HG02852 (cell line): ENCODE results near the gene MBLAC2.
A peak's percentile ranks its signal among the peaks of the same experiment; 100 is the strongest.

Experiments
- ATAC-seq: cut with Tn5 transposase; IDR thresholded peaks from one replicate; pipeline ENCODE4 v1.9.1; 2021; ENCODE audit warnings: mild to moderate bottlenecking, moderate library complexity; ENCODE audit not compliant: unreplicated experiment

Gene MBLAC2

GRCh38 chr5:90472783-90473395 lies 1.7 kb downstream of the MBLAC2 start:
- peak; percentile 5 for ATAC-seq

- no peak for ATAC-seq
Measured at GRCh38 chr5:90461288-90461687, 13.3 kb downstream of the MBLAC2 start.

DNA sequence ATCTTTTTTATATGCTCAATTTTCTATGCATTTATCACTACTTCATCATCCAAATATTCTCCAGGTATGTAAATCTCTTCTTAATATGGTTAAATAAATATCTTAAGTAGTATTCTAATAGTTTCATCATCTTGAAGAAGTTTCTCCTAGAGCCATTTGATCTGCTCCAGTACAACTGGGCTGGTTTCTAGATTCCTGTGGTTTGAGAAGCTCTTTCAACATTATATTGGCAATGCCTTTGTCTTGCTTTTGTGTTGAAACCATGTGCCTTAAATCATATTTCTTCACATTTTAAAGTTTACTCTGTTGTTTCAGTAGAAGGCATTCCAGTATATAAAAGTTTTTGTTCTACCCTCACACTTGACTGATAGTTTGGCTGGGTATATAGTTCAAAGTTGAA lies 27.6 kb downstream of the MBLAC2 start:
- ATAC-seq = no peak

DNA sequence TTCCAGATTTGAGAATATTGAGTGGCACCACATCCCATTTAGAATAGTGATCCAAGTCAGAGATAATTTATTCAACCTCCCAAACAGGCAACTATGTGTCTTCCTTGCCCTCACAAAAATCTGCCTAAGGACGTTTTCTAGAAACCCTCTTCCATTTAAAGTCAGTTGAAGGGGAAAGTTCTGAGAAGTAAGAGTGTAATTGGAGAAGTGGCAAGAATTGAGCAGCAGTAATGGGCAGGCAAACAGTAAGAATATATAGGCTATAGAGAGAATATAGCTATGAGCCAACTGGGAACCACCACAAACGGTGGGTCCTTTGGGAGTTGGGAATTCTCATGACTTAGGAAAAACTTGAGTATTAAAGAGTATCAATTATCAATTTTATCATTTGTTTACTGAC lies 33.9 kb downstream of the MBLAC2 start:
- ATAC-seq = no peak

GRCh38 chr5:90438100-90438499 lies 36.5 kb downstream of the MBLAC2 start:
- no peak for ATAC-seq

GRCh38 chr5:90437663-90438062 lies 36.9 kb downstream of the MBLAC2 start:
- no peak for ATAC-seq

- ATAC-seq = peak; percentile 73
Measured at GRCh38 chr5:90434116-90434714, 40.4 kb downstream of the MBLAC2 start.

DNA sequence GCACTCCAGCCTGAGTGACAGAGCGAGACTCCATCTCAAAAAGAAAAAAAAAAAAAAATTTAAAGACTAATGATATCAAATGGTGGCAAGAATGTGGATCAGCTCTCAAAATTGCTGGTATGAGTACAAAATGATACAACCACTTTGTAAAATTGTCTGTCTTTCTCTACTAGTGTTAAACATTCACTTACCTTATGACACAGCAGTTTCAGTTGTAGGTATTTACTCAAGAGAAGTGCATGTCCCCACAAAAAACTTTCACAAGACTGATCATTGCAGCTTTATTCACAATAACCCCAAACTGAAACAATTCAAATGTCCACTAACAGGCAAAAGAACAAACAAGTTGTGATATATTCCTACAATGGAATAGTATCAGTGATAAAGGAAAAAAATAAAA lies 50.3 kb downstream of the MBLAC2 start:
- ATAC-seq = peak; percentile 50

DNA sequence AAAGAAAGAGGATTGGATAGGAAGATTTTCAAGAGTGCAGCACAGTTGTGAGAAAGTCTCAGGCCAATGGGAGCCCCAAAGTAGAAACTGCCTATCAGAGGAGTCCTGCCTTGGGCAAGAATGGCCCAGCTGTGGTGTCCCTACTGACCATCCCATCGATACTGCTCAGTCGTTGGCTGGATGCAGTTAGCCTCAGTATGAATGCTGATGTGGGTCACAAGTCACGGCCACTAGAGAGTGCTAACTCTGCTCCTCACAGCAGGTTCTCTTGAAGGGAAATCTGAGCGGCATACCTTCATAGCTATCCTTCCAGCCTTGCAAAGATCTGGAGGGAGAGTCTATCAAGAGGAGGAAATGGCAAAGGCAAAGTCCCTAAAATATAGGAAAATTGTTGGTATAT lies 53.4 kb downstream of the MBLAC2 start:
- no peak for ATAC-seq

DNA sequence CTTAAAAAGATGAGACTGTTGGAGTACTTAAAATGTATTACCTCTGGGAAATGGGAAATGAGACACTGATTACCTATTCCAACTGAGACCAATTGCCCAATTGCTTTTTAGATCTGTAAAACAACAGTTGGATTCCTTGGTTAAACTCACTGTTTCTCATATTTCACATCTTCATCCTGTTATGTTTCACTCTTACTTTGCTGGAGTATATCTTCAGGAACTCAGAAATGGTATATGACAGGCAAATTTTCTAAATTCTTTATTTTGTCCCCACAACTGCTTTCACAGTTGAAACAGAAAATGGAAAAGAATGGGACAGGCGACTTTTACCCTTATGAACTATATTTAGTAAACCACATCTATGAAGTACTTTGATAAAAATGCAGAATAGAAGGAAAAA lies 56.4 kb downstream of the MBLAC2 start:
- ATAC-seq = no peak

DNA sequence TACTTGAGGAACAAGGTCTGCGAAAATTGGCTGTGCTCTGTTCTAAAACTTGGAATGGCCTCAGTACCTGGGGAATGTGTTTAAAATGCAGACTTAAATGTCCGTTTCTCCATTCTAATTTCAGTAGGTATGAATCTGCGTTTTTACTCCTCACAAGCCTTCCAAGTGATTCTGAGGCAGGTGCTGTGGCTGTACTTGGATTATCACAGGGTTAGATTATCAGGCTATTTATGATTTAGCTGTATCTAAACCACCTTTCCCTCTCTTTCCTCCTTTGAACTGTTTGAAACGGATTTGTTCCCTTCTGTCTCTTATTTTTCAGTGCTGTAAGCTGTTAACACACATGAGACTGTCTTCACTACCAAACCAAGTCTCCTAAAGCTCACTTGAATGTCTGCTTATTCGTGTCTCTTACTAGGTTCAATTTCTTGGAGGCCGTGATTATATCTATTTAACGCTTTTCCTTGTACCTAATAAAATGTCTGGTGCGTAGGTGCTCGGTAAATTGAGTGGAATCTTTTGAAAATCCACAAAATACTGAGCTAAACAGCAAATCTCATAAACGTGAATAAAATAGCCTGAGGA lies 64.3 kb downstream of the MBLAC2 start:
- ATAC-seq = no peak

DNA sequence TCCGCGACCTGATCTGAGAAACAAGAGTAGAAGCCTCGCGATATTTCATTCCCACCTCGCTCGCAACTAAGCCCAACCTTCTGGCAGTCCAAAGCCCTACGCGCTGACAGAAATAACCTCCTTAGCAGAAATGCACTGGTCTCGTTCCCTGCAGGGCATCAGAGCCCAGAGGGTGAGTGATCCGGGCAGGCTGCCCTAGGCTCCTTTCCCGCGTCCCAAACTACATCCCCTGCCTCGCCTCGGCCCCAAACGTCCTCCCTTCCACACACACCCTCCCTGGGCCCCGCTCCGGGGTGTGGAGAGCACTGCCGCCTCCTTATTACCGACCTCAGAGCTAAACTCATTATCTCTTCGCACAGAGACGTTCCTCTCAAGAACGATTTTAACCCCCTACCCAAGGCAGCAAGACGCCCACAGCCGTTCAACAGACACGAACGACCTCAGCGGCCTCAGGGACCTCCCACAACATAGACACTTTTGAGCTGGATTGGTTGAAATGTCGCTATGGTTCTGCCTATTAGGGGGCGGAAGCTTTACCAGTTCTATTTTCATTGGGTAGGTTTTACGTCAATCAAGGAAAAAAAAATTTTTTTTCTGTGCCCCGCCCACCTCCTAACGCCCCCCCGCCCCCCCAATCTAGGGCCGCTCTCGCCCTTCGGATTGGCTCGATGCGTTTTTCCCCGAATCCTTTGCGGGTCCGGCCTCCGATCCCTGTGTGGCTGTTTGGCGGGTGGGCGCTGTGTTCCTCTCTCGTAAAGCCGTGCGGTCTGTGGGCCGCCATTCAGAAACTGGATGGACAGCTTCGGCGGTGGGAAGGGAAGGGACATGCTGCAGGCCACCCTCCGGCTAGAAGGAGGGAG lies 65.0 kb downstream of the MBLAC2 start, which contains the start of gene CETN3:
Gene CETN3, minus strand, starts transcription at position 439 of the 860 bp plus-strand sequence. Its CDS starts 95 bp downstream, at position 344.
- ATAC-seq = peak; percentile 93

DNA sequence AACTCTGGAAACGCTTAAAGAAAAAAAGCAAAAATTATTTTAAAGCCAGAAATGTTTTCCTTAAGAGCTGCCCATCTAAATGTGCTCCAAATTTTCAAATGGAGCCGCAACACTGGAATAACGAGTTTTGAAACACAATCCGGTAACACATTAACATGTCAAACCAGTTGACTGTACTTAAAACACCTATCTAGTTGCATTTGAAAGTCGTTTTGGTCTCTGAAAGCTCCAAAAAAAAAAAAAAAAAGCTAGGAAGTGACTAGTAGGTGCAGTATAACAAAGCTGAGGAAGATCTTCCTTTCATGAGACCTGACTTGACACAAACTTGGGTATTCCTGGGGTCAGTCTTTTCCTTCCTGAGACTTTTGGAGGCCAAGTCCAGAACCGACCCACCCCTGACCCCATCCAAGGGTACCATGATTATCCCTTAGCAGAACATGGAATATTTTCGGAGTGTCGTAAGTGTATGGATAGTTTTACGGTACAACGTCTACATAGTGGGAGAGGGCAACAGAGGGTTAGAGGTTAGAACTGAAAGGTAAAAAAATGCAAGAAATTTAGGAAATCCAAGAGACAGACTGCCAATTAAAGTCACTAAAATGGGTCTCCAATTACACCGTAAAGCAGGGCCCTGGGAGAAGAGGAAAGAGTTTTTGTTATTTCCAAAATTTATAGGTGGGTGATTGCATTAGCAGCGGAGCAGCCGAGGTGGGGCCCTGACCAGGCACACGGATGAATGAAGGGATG lies 65.8 kb downstream of the MBLAC2 start:
- peak; percentile 1 for ATAC-seq
